Mucosa of stomach (tissue), 1 donor: Measurements from ENCODE around the gene NID1.

Source experiments
- H3K27me3 ChIP-seq: one replicate; pipeline ENCODE4 v1.7.0; 2013; ENCODE audit warnings: mild to moderate bottlenecking, low read length; ENCODE audit not compliant: control insufficient read depth, insufficient read depth
- H3K36me3 ChIP-seq: one replicate; pipeline ENCODE4 v1.7.0; 2013; ENCODE audit warnings: low read length; ENCODE audit not compliant: control insufficient read depth, insufficient read depth
- H3K4me1 ChIP-seq: one replicate; pipeline ENCODE4 v1.7.0; 2013; ENCODE audit warnings: mild to moderate bottlenecking, low read length; ENCODE audit not compliant: control insufficient read depth, insufficient read depth
- H3K4me3 ChIP-seq: one replicate; pipeline ENCODE4 v1.7.0; 2013; ENCODE audit warnings: low read length
- H3K9ac ChIP-seq: one replicate; pipeline ENCODE4 v1.7.0; 2013; ENCODE audit warnings: mild to moderate bottlenecking, low read length, moderate library complexity
- H3K9me3 ChIP-seq: one replicate; pipeline ENCODE4 v1.7.0; 2013; ENCODE audit warnings: mild to moderate bottlenecking, low read length, moderate library complexity; ENCODE audit not compliant: control insufficient read depth
- donor health status: Pancreatic carcinoma.

The NID1 gene

DNA sequence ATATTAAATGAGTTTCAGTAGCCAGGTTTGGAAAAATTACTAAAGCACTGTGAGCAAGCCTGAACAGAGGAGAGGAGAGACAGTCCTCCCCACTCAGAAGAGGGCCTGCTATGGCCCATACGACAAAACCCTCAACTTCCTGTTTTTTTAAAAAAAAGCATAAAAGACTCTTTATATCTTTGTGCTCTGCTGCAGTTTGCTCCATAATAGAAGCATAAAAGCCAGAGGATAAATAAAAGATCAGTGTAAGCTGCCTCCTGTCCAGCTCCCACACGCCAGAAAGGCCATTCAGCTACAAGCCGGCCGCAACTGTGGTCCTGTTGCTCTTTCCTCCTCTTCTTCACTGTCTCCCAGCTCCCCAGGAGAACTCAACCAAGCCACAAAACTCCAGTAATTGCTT, 37.8 kb downstream of the NID1 start:
- Histone ChIP-seq H3K4me1 (no peaks in the 10 kb centered on the region), H3K27me3 (no peaks in the 10 kb centered on the region), H3K36me3 (peaks cover 5% of the 10 kb centered on the region), H3K4me3 (no peak overlapping the region), H3K9me3 (no peaks in the 10 kb centered on the region), H3K9ac (no peak overlapping the region)

DNA sequence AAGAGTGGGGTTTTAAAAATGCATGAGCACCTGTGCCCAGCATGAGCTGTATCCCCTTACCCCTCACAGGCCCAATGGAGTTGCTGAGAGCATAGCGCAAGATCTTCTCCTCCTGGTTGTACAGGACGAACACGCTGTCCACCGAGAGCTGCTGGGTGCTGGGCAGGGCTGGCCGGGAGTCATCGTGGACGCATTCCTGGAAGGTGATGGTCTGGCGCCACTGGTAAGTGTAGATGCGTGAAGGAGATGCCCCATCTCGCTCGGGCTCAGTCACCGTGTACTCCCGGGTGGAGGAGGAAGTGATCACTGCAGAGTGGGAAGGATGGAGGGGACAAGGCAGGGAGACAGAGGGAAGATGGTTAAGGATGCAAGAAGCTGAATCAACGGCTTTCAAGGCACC, 39.1 kb downstream of the NID1 start:
- Histone ChIP-seq H3K9ac (no peak overlapping the region), H3K36me3 (peaks cover 5% of the 10 kb centered on the region), H3K9me3 (no peaks in the 10 kb centered on the region), H3K4me1 (no peaks in the 10 kb centered on the region), H3K27me3 (no peaks in the 10 kb centered on the region), H3K4me3 (no peak overlapping the region)

GRCh38 chr1:236024641-236025040, 40.2 kb downstream of the NID1 start:
- no peaks in the 10 kb centered on the region for H3K9me3 ChIP-seq
- H3K36me3 ChIP-seq, result peaks cover 5% of the 10 kb centered on the region
- H3K4me3 ChIP-seq, result no peak overlapping the region
- no peaks in the 10 kb centered on the region for H3K4me1 ChIP-seq
- H3K27me3 ChIP-seq, result no peaks in the 10 kb centered on the region
- no peak overlapping the region for H3K9ac ChIP-seq

DNA sequence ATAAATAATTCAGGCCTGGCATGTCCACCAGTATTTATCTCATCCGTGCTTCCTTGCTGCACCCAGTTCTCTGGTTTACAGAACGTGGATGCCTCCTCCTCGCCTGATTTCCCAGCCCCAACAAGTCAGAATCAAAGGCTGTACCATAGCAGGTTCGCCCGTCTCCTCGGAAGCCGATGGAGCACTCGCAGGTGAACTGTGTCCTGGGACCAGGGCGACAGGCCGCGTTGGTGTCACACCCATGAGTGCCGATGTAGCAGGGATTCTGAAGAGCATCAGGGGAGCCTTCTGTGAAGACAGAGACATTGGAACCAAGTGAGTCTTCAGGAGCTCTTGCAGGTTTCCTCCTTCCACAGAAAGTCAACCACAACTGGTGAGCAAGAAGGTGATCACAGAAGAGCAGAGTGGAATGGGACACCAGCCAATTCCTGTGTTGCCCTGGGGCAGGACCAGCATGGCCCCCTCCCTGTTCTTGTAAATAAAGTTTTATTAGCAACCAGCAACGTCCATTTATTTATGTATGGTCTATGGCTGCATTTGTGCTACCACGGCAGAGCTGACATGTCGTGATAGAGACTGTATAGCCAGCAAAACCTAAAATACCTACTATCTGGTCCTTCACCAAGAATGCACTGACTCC, 40.8 kb downstream of the NID1 start:
- H3K9ac ChIP-seq, result no peak overlapping the region
- H3K4me3 ChIP-seq, result no peak overlapping the region
- peaks cover 5% of the 10 kb centered on the region for H3K36me3 ChIP-seq
- H3K4me1 ChIP-seq, result no peaks in the 10 kb centered on the region
- no peaks in the 10 kb centered on the region for H3K9me3 ChIP-seq
- H3K27me3 ChIP-seq, result no peaks in the 10 kb centered on the region

GRCh38 chr1:236021424-236022135, 43.3 kb downstream of the NID1 start:
- Histone ChIP-seq H3K4me3 (no peak overlapping the region), H3K9me3 (no peaks in the 10 kb centered on the region), H3K36me3 (peaks cover 5% of the 10 kb centered on the region), H3K4me1 (no peaks in the 10 kb centered on the region), H3K27me3 (no peaks in the 10 kb centered on the region), H3K9ac (no peak overlapping the region)

DNA sequence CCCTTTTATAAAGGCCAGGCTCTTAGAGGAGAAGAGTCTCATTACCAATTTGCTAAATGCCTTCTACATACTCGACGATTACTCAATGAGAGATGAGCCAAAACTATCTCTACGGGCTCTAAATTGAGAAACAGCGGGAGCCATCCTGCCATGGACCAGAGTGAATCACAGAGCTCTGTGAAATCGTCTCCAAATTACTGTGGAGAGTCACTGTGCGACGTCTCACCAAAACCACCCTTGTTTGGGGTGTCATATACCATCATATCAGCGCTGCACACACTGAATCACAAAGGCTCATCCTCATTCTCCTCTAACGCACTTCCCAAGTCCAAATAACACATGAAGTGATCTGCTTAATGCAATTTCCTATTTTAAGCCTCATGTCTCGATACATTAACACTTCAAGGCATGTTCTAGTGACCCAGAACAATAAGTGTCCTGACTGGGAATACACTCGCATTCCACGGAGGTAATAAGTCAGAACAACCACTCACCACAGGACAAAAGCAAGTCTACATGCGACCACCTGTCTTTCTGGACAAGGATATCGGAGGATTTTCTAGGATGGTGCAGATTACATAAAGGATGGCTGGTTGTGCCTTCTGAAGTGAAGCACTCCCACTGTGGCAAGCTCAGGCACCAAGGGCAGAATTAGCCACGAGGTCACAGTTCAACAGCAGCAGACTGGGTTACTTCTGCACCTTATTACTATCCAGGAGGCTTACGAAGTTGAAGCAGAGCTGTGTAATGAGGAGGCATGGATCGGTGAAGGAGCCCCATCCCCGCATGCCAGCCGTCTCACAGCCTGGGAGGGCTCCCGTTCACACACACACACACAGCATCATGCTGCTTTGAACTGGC, 44.3 kb downstream of the NID1 start:
- H3K4me3 ChIP-seq, result no peak overlapping the region
- no peaks in the 10 kb centered on the region for H3K4me1 ChIP-seq
- no peak overlapping the region for H3K9ac ChIP-seq
- no peaks in the 10 kb centered on the region for H3K9me3 ChIP-seq
- no peaks in the 10 kb centered on the region for H3K36me3 ChIP-seq
- no peaks in the 10 kb centered on the region for H3K27me3 ChIP-seq

DNA sequence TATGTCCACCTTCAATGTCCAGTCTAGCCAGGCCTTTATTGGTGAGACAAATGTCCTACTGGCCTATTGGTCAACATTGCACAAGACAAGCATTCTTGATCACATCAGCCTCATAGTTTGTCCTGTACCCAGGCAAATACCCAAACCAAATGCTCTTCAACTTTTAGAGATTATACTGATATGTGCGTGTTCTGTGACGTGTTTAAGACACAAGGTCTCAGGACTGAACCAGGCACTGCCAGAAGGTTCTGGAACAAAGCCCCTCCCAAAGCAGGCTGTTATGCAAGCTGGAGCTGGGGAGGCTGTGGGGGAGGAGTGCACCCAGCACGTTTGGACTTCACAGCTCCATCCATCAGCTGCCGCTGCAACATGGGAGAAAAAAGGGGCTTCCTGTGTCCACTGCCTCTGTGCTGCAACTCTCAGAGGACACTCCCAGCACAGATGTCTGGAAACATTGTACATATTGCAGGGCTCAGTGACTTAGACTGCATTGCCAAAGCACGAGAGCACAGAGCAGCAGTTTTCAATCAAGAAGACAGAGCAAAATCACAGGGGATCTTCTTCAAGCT, 45.9 kb downstream of the NID1 start:
- Histone ChIP-seq H3K27me3 (no peaks in the 10 kb centered on the region), H3K4me3 (no peak overlapping the region), H3K9me3 (no peaks in the 10 kb centered on the region), H3K9ac (no peak overlapping the region), H3K4me1 (no peaks in the 10 kb centered on the region), H3K36me3 (no peaks in the 10 kb centered on the region)

DNA sequence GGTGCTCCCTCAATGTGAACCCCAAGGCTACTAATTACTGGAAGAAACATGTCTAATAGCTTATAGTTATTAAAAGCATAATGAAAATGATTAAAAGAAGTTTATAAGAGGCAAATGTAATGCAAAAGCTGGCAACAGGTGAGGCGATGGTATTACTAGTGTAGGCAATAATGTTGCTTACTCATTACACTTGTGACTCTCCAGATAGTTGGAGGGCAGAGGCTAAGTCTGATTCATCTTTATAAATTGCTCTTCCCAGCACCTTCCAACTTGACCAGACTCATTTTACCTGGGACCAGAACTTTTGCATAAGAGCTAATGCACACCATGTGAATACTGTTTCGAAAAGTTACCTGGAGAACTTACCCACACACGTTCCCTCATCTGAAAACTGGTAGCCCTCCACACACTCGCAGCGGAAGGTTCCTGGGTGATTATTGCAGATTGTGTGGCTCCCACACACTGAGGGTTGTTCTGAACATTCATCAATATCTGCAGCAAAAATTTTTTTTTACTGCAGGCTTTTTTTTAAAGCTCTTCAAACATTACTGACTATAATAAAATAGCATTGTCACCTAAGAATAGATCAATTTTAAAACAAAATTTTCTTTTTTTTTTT, 48.0 kb downstream of the NID1 start:
- Histone ChIP-seq H3K4me3 (no peak overlapping the region), H3K9me3 (no peaks in the 10 kb centered on the region), H3K36me3 (no peaks in the 10 kb centered on the region), H3K9ac (no peak overlapping the region), H3K4me1 (no peaks in the 10 kb centered on the region), H3K27me3 (no peaks in the 10 kb centered on the region)

GRCh38 chr1:236016083-236016482, 48.8 kb downstream of the NID1 start:
- Histone ChIP-seq H3K4me1 (no peaks in the 10 kb centered on the region), H3K36me3 (no peaks in the 10 kb centered on the region)

DNA sequence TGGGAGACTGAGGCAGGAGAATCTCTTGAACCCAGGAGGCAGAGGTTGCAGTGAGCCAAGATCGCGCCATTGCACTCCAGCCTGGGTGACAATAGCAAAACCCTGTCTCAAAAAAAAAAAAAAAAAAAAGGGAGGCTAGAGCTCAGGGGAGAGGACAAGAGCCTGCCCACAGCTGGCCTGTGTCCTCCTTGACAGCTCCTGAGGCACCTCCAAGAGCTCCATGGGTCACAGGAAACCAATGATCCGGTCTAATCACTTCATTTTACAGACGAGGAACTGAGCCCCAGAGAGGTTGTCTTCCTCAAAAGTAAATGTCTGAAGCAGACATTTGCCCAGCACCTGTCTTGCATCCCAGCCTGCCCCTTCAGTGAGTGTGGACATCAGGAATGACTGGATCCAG, 49.4 kb downstream of the NID1 start:
- no peaks in the 10 kb centered on the region for H3K4me1 ChIP-seq
- no peaks in the 10 kb centered on the region for H3K27me3 ChIP-seq
- H3K9me3 ChIP-seq, result no peaks in the 10 kb centered on the region
- no peaks in the 10 kb centered on the region for H3K36me3 ChIP-seq
- H3K4me3 ChIP-seq, result no peak overlapping the region
- no peak overlapping the region for H3K9ac ChIP-seq

More at GRCh38 chr1:236016083-236016482, 48.8 kb downstream of the NID1 start:
- no peaks in the 10 kb centered on the region for H3K9me3 ChIP-seq
- H3K9ac ChIP-seq, result no peak overlapping the region
- no peak overlapping the region for H3K4me3 ChIP-seq
- H3K27me3 ChIP-seq, result no peaks in the 10 kb centered on the region

DNA sequence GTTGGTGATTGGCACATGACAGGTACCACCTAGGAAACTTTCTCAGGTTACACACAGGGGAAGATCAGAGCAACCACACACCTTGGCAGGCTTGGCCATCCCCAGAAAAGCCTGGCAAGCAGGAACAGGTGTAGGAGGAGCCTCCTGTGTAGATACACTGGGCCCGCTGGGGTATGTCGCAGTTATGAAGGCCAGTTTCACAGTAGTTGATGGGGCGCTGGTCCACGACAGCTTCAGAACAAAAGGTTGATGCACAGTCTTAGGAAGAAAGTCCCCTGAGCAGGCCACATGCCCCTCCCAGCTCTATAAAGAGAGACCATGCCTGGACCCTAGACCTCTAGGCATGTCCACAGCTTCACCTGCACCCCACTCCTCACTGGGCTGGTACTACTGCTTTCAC, 51.6 kb downstream of the NID1 start:
- Histone ChIP-seq H3K4me3 (no peak overlapping the region), H3K36me3 (no peaks in the 10 kb centered on the region), H3K9ac (no peak overlapping the region), H3K27me3 (no peaks in the 10 kb centered on the region), H3K4me1 (no peaks in the 10 kb centered on the region), H3K9me3 (no peaks in the 10 kb centered on the region)
